DND-41 (cell line): ENCODE results near the gene DPYD.

Experiments used
- ATAC-seq: fragments of 200-7000 bp; cut with Tn5 transposase; 3 replicates; pipeline ENCODE4 v1.9.1; 2021; ENCODE audit warnings: low read depth; ENCODE audit not compliant: insufficient read depth
- DNase-seq: peaks from one replicate; pipeline ENCODE4 v3.0.0-alpha.2; 2020
- H2AFZ ChIP-seq: 2 replicates; pipeline ENCODE4 v1.6.0; 2012; ENCODE audit warnings: low read depth, low read length
- H3K27ac ChIP-seq: 2 replicates; pipeline ENCODE4 v1.5.1; 2012; ENCODE audit warnings: low read length, inconsistent platforms
- H3K27me3 ChIP-seq: fragments of 200-600 bp; sonication (generic); 2 replicates; pipeline ENCODE4 v1.6.0; 2012; ENCODE audit warnings: low read length, mild to moderate bottlenecking, inconsistent platforms; ENCODE audit not compliant: insufficient read depth, poor library complexity
- H3K36me3 ChIP-seq: 2 replicates; pipeline ENCODE4 v1.5.1; 2012; ENCODE audit warnings: low read length, inconsistent platforms; ENCODE audit not compliant: insufficient read depth
- H3K4me1 ChIP-seq: 2 replicates; pipeline ENCODE4 v1.5.1; 2012; ENCODE audit warnings: mild to moderate bottlenecking, low read length; ENCODE audit not compliant: insufficient read depth
- H3K4me2 ChIP-seq: 2 replicates; pipeline ENCODE4 v1.6.0; 2012; ENCODE audit warnings: mild to moderate bottlenecking, moderate library complexity, low read length, inconsistent platforms; ENCODE audit not compliant: insufficient read depth
- H3K4me3 ChIP-seq, 2 experiments: fragments of 200-600 bp in 1 of 2; shearing (Covaris generic) in 1 of 2; 2 replicates each; pipeline ENCODE4 v1.5.1; 2012 to 2016; ENCODE audit warnings: inconsistent platforms in 2 of 2, low read length in 2 of 2, mild to moderate bottlenecking in 2 of 2, low read depth in 1 of 2, moderate library complexity in 1 of 2
- H3K79me2 ChIP-seq: 2 replicates; pipeline ENCODE4 v1.6.0; 2012; ENCODE audit warnings: low read length, inconsistent platforms; ENCODE audit not compliant: insufficient read depth
- H3K9ac ChIP-seq: 2 replicates; pipeline ENCODE4 v1.6.0; 2012; ENCODE audit warnings: low read depth, mild to moderate bottlenecking, inconsistent platforms, low read length, moderate library complexity
- H3K9me3 ChIP-seq: 2 replicates; pipeline ENCODE4 v1.5.1; 2012; ENCODE audit warnings: low read length, moderate library complexity, mild to moderate bottlenecking, inconsistent platforms; ENCODE audit not compliant: insufficient read depth, severe bottlenecking
- H4K20me1 ChIP-seq: 2 replicates; pipeline ENCODE4 v1.6.0; 2012; ENCODE audit warnings: low read length; ENCODE audit not compliant: insufficient read depth
- CTCF ChIP-seq: IDR thresholded peaks from 2 replicates; pipeline ENCODE4 v1.5.1; 2012; ENCODE audit warnings: borderline replicate concordance, low read length, moderate library complexity, mild to moderate bottlenecking; ENCODE audit not compliant: poor library complexity, severe bottlenecking; ENCODE audit errors: extremely low read depth
- EZH2 ChIP-seq: IDR thresholded peaks from 3 replicates; pipeline ENCODE4 v1.6.1; 2012; ENCODE audit warnings: borderline replicate concordance, low read depth, mild to moderate bottlenecking, moderate library complexity, low read length, inconsistent platforms; ENCODE audit not compliant: severe bottlenecking

DPYD gene

GRCh38 chr1:97356309-97356708, 564.5 kb downstream of the DPYD start:
- DNase-seq: no peak
- no peak overlapping the region for H2AFZ ChIP-seq
- no peak overlapping the region for H3K4me2 ChIP-seq
- H3K36me3 ChIP-seq: peaks cover 10% of the 10 kb centered on the region; the same call in 1 of the 2 replicates
- TF ChIP-seq CTCF: no peak
- ATAC-seq: no peak
- H3K27ac ChIP-seq: no peak overlapping the region
- H3K4me3 ChIP-seq: no peak overlapping the region
- no peaks in the 10 kb centered on the region for H3K79me2 ChIP-seq
- H4K20me1 ChIP-seq: no peaks in the 10 kb centered on the region
- no peaks in the 10 kb centered on the region for H3K4me1 ChIP-seq
- H3K9ac ChIP-seq: no peak overlapping the region
- H3K9me3 ChIP-seq: peaks cover 2% of the 10 kb centered on the region
- no peaks in the 10 kb centered on the region for H3K27me3 ChIP-seq

GRCh38 chr1:97352936-97353382, 567.9 kb downstream of the DPYD start:
- Histone ChIP-seq H3K36me3 (peaks cover 4% of the 10 kb centered on the region; the same call in 1 of the 2 replicates), H2AFZ (no peak overlapping the region), H4K20me1 (no peaks in the 10 kb centered on the region), H3K27ac (no peak overlapping the region), H3K4me3 (no peak overlapping the region), H3K27me3 (no peaks in the 10 kb centered on the region), H3K4me1 (no peaks in the 10 kb centered on the region), H3K79me2 (no peaks in the 10 kb centered on the region), H3K9me3 (no peaks in the 10 kb centered on the region), H3K9ac (no peak overlapping the region), H3K4me2 (no peak overlapping the region)
- no peak for DNase-seq
- no peak for ATAC-seq
- TF ChIP-seq EZH2 (no peak), CTCF (no peak)

GRCh38 chr1:97351846-97352245, 569.0 kb downstream of the DPYD start:
- no peak overlapping the region for H3K4me2 ChIP-seq
- no peak for DNase-seq
- no peaks in the 10 kb centered on the region for H3K4me1 ChIP-seq
- no peak overlapping the region for H3K9ac ChIP-seq
- no peak overlapping the region for H2AFZ ChIP-seq
- no peak for ATAC-seq
- H3K9me3 ChIP-seq: no peaks in the 10 kb centered on the region
- no peaks in the 10 kb centered on the region for H3K79me2 ChIP-seq
- H3K36me3 ChIP-seq: no peaks in the 10 kb centered on the region
- H3K4me3 ChIP-seq: no peak overlapping the region
- H3K27ac ChIP-seq: no peak overlapping the region
- no peak for TF ChIP-seq CTCF
- TF ChIP-seq EZH2: no peak
- no peaks in the 10 kb centered on the region for H4K20me1 ChIP-seq
- no peaks in the 10 kb centered on the region for H3K27me3 ChIP-seq

GRCh38 chr1:97350662-97351061, 570.2 kb downstream of the DPYD start:
- DNase-seq: no peak
- H3K27me3 ChIP-seq: no peaks in the 10 kb centered on the region
- no peaks in the 10 kb centered on the region for H3K9me3 ChIP-seq
- H3K4me3 ChIP-seq: no peak overlapping the region
- H3K27ac ChIP-seq: no peak overlapping the region
- no peaks in the 10 kb centered on the region for H3K36me3 ChIP-seq
- no peaks in the 10 kb centered on the region for H3K79me2 ChIP-seq
- H3K9ac ChIP-seq: no peak overlapping the region
- no peak for TF ChIP-seq CTCF
- TF ChIP-seq EZH2: no peak
- no peaks in the 10 kb centered on the region for H3K4me1 ChIP-seq
- peak; percentile 62; the same call in 2 of the 3 replicates for ATAC-seq
- H2AFZ ChIP-seq: no peak overlapping the region
- no peak overlapping the region for H3K4me2 ChIP-seq
- no peaks in the 10 kb centered on the region for H4K20me1 ChIP-seq
